Amygdala (tissue), 56 donors: ENCODE measurements around the gene GCK.
"Not testable (repeated sequence)": the region's sequence is repeated elsewhere in the genome, so short reads cannot be mapped to it uniquely, and the experiment has no call there.

Experiments used
- DNase-seq, 56 donors: peaks; one replicate each; lab custom pipeline; 2025; lab: John Stamatoyannopoulos, UW

GCK gene

GRCh38 chr7:44184206-44184872, 4.9 kb downstream of the GCK start:
- no peak for DNase-seq

GRCh38 chr7:44183386-44183785, 5.9 kb downstream of the GCK start:
- peak in 2 of 56 donors; percentile 5 for DNase-seq

GRCh38 chr7:44182827-44183226, 6.4 kb downstream of the GCK start:
- DNase-seq = no peak

GRCh38 chr7:44180631-44181030, 8.6 kb downstream of the GCK start:
- no peak for DNase-seq

- DNase-seq = peak in 17 of 56 donors; percentile 8 to 70 (median 40)
Measured at GRCh38 chr7:44177570-44178131, 11.6 kb downstream of the GCK start.

- DNase-seq = no peak
Measured at GRCh38 chr7:44176486-44176885, 12.8 kb downstream of the GCK start.

- no peak for DNase-seq
Measured at GRCh38 chr7:44175730-44176129, 13.5 kb downstream of the GCK start.

- not testable (repeated sequence) for DNase-seq
Measured at GRCh38 chr7:44174694-44174948, 14.6 kb downstream of the GCK start.

DNA sequence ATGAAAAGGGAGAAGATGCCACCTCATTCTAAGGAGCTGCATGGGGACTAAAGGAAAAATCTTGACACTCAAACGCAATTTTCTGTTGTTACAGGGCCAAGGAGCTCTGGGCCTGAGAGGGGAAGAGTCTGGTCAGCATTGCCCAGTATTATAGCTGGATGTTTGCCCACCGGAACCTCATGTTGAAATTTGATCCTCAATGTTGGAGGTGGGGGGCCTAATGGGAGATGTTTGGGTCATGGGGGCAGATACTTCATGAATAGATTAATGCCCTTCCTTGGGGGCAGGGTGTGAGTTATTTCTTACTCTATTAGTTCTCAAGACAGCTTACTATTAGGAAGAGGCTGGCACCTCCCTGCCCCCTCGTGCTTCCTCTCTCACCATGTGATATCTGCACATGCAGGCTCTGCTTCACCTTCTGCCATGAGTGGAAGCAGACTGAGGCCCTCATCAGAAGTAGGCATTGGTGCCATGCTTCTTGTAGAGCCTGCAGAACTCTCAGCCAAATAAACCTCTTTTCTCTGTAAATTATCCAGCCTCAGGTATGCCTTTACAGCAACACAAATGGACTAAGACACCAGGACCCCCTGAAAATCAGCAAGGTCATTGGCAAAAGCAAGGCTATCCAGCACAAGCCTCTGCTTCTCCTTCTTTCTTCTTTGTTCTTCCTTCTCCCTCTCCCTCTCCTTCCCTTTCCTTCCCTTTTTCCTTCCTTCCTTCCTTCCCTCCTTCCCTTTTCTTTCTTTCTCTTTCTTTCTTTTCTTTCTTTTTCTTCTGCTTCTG, 15.1 kb downstream of the GCK start:
- DNase-seq = no peak

DNA sequence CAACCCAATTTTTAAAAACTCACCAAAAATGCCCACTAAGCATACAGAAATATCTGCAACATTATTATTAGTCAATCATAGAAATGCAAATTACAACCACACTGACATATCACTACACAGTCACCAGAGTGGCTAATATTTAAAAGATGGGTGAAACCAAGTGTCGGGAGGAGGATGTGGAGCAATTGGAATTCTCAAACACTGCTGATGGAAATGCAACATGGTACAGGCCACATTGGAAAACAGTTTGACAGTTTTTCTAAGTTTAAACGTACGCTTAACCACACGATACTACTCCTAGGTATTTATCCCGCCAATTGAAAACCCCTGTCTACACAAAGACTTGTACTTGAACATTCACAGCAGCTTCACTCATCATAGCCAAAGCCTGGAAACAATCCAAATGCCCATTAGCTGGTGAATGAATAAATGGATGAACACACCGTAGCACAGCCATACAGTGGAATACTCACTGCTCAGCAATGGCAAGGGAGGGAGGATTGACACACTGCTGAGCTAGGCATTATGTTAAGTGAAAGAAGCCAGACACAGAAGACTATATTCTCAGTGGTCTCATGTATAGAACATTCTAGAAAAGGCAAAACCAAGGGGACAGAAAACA, 16.3 kb downstream of the GCK start:
- DNase-seq = no peak

GRCh38 chr7:44172352-44172751, 16.9 kb downstream of the GCK start:
- DNase-seq = no peak

DNA sequence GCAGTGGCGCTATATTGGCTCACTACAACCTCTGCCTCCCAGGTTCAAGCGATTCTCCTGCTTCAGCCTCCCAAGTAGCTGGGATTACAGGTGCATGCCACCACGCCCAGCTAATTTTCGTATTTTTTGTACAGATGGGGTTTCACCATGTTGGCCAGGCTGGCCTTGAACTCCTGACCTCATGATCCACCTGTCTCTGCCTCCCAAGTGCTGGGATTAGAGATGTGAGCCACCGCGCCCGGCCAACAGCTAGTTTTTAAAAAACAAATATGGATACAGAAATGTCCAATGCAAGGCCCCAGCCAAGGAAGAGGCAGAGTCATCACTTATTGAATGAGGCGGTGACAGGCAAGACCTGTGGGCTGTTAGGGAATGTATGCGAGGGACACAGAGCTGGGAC, 17.3 kb downstream of the GCK start:
- not testable (repeated sequence) for DNase-seq

DNA sequence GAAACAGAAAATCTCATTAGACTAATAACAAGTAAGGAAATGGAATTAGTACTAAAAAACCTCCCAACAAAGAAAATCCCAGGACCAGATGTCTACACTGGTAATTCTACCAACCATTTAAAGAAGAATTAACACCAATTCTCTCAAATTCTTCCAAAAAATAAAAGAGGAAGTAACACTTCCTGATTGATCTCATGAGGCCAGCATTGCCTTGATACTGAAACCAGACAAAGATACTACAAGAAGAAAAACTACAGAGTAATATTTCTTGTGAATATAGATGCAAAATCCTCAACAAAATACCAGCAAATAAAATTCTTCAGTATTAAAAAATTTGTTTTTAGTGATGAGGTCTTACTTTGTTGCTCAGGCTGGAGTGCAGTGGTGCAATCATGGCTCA, 21.3 kb downstream of the GCK start:
- no peak for DNase-seq

- DNase-seq = no peak
Measured at GRCh38 chr7:44163591-44163990, 25.6 kb downstream of the GCK start.

DNA sequence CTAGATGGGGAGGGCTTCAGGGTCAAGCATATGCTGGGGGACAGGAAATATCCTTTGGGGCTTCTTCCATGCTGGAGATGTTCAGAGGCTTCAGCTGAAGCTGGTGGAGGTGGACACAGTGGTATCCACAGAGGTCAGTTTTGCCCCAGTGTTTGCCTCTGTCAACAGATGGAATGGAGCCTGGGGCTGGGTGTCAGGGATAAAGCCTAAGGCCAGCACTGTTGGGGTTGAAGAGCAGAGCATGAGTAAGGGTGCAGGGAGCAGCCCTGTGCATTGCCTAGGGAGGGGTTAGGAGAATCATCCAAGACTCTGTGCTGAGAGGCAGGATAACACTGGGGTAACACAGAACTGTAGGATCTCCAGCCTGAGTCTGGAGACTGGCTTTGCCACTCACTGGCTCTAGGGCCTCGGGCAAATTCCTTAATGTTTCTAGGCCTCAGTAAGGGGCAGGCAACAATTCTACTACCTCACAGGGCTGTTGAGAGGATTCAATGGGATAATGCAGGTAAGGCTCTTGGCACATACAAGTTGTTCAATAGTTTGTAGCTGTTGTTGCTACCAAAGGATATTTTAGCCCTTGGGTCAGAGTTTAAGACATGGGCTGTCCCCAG, 26.3 kb downstream of the GCK start:
- DNase-seq = no peak

GRCh38 chr7:44162179-44162578, 27.1 kb downstream of the GCK start:
- no peak for DNase-seq

DNA sequence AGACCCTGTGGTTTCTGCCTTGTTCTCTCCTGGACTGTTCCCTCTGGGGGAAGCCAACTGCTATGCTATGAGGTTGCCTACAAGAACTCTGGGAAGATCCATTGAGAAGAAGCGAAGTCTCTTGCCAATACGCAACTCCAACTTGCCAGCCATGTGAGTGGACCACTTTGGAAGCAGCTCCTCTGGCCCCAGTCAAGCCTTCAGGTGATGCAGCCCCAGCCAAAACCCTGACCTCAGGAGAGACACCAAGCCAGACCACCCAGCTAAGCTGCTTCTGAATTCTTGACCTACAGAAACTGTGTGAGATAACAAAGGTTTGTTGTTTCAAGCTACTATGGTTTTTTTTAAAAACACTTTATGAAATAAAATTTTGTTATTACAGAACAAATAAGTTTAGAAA, 27.9 kb downstream of the GCK start:
- DNase-seq = no peak

DNA sequence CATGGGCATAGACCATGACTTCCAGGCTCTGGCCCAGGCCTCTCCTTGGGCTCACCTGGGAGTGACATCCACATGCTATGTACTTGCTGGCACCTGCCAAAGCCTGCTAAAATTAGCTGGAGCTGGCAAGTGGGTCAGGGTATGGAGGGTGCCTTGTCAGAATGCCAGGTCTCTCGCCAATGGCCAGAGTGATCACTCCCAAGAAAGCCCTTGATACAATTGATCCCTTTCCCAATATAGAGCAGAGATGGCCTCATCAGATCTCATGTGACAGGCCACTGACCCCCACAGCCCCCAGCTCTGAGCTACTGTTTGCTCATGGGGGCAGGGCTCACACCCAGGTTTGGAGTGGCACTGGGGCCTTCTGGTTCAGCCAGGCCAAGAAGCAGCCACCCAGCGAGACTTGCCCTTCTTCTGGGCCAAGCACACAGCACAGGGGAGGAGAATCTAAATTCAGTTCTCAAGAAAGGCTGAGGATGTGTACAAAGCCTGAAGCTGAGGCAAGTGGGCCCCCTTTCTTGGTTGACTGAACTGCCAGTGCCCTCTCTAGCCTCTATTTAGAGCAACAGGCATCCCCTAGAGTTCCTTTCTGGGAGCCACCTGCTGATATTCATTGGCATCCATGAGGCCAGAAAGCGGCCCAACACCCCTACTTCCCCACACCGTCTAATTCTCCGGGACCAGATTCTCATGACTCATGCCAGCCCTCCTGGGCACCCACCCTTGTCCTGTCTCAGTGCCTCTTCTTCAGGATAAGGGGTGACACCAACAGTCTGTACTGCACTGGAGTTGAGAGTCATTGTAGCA, 29.2 kb downstream of the GCK start:
- DNase-seq = no peak

DNA sequence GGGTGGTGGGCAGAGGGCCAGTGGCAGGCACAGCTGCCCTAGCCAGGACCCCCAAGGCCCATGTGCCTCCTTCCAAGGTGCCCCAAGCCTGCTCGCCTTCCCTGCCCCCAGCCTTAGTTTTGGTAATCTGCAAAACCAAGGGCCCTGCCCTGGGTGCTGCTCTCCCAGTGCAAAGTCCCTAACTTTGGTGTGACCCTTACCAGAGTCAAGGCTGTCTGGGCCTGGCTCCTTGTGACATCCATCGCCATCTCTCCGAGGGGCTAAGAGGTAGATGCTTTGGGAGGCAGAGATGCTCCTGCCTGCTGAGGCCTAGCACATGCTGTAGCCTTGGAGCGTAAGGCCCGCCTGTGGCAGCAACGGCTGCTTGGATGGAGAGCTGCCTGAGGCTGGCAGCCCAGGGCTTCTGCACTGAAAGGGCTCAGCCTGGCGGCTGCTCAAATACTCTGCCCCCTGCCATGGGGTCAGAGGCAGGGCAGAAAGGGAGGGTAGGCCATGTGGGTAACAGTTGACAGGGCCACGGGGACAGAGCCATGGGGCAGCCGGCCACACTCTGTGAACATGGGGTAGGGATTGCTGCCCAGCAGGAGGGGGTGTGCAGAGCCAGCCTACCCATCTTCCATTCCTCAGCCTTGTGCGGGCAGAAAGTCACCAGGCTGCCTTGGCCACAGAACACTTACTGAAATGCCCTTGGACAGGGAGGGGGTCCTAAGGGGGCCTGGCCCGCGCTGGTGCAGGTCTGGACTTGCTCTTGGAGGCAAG, 30.2 kb downstream of the GCK start:
- peak in 24 of 56 donors; percentile 16 to 77 (median 40) for DNase-seq
